Measurements from ENCODE around the gene GOLT1A. TPM values are rescaled to one million over a fixed set of nuclear protein-coding genes. Genes with fewer than 3 reads are reported as not detected.

The GOLT1A gene
- total RNA-seq, 1 experiment from 2014 or later, result not detected

GRCh38 chr1:204153667-204154066, 60.1 kb downstream of the GOLT1A start:
- in situ Hi-C loops (cut with HindIII; ENCODE audit: low pct_unique_long_range_greater_than_20kb, low sequenced_read_pairs), result no loop called here
- no peak for DNase-seq (ENCODE audit: low read depth, low spot score)

GRCh38 chr1:204152310-204153044, 61.3 kb downstream of the GOLT1A start:
- no peak for DNase-seq (ENCODE audit: low read depth, low spot score)
- in situ Hi-C loops (cut with HindIII; ENCODE audit: low pct_unique_long_range_greater_than_20kb, low sequenced_read_pairs), result no loop called here

GRCh38 chr1:204151552-204152309, 62.1 kb downstream of the GOLT1A start, which contains the start of gene ETNK2:
TSS of gene ETNK2 (minus strand) at chr1:204152044. CDS start at chr1:204151852, 192 bp downstream.
- in situ Hi-C loops (cut with HindIII; ENCODE audit: low pct_unique_long_range_greater_than_20kb, low sequenced_read_pairs), result no loop called here
- DNase-seq (ENCODE audit: low read depth, low spot score), result peak; percentile 57

- in situ Hi-C loops (cut with HindIII; ENCODE audit: low pct_unique_long_range_greater_than_20kb, low sequenced_read_pairs), result no loop called here
- DNase-seq (ENCODE audit: low read depth, low spot score), result no peak
Observed at GRCh38 chr1:204150702-204151551, 62.9 kb downstream of the GOLT1A start.

GRCh38 chr1:204149635-204150565, 63.9 kb downstream of the GOLT1A start:
- DNase-seq (ENCODE audit: low read depth, low spot score), result no peak
- in situ Hi-C loops (cut with HindIII; ENCODE audit: low pct_unique_long_range_greater_than_20kb, low sequenced_read_pairs), result no loop called here

- in situ Hi-C loops (cut with HindIII; ENCODE audit: low pct_unique_long_range_greater_than_20kb, low sequenced_read_pairs), result no loop called here
- no peak for DNase-seq (ENCODE audit: low read depth, low spot score)
Observed at GRCh38 chr1:204149107-204149506, 64.7 kb downstream of the GOLT1A start.

Other genes starting within 250 kb of the GOLT1A start
- 7.7 and 9.7 TPM in 2 replicates for gene SOX13, start 140.9 kb downstream of the GOLT1A start, total RNA-seq (2014; rRNA removed; shearing (Covaris generic))
- gene ETNK2, start 61.9 kb downstream of the GOLT1A start, total RNA-seq (2014; rRNA removed; shearing (Covaris generic)), result 21.3 and 22.7 TPM in 2 replicates
- not detected in 2 replicates for gene REN, start 47.7 kb downstream of the GOLT1A start, total RNA-seq (2014; rRNA removed; shearing (Covaris generic))
- gene KISS1, start 17.5 kb downstream of the GOLT1A start, total RNA-seq (2014; rRNA removed; shearing (Covaris generic)), result not detected in 2 replicates
- gene PLEKHA6, start 145.9 kb upstream of the GOLT1A start, total RNA-seq (2014; rRNA removed; shearing (Covaris generic)), result 0.08 TPM in 1 of 2 replicates, not detected in the other
- 24.8 and 25.1 TPM in 2 replicates for gene PPP1R15B, start 197.8 kb upstream of the GOLT1A start, total RNA-seq (2014; rRNA removed; shearing (Covaris generic))

Measured in SK-MEL-5 (cell line).